Measurements from ENCODE around the gene TNS3.

Gene TNS3

GRCh38 chr7:47581804-47582763 lies at the start of gene TNS3:
TSS of gene TNS3 (minus strand) at chr7:47582111. CDS start at chr7:47439636, 142,475 bp downstream.
- Histone ChIP-seq H3K36me3 (ENCODE audit: control insufficient read depth, insufficient read depth, low read length) (no peaks in the 10 kb centered on the region), H3K9ac (ENCODE audit: low read length) (peak within 1 kb of the TSS; percentile 82), H3K4me1 (ENCODE audit: control insufficient read depth, insufficient read depth, low read length) (peaks cover 47% of the 10 kb centered on the region), H3K9me3 (ENCODE audit: control insufficient read depth, low read length) (no peaks in the 10 kb centered on the region), H3K4me3 (ENCODE audit: low read length) (peak within 1 kb of the TSS; percentile 68), H3K27me3 (ENCODE audit: control insufficient read depth, insufficient read depth, low read length) (no peaks in the 10 kb centered on the region)

- Histone ChIP-seq H3K9me3 (ENCODE audit: control insufficient read depth, low read length) (no peaks in the 10 kb centered on the region), H3K27me3 (ENCODE audit: control insufficient read depth, insufficient read depth, low read length) (no peaks in the 10 kb centered on the region), H3K4me3 (ENCODE audit: low read length) (no peak overlapping the region), H3K9ac (ENCODE audit: low read length) (no peak overlapping the region), H3K4me1 (ENCODE audit: control insufficient read depth, insufficient read depth, low read length) (peaks cover 10% of the 10 kb centered on the region), H3K36me3 (ENCODE audit: control insufficient read depth, insufficient read depth, low read length) (no peaks in the 10 kb centered on the region)
Observed at GRCh38 chr7:47631711-47632110, 49.8 kb upstream of the TNS3 start.

- H3K27me3 ChIP-seq (ENCODE audit: control insufficient read depth, insufficient read depth, low read length), result no peaks in the 10 kb centered on the region
- H3K4me3 ChIP-seq (ENCODE audit: low read length), result no peak overlapping the region
- H3K9me3 ChIP-seq (ENCODE audit: control insufficient read depth, low read length), result no peaks in the 10 kb centered on the region
- peaks cover 12% of the 10 kb centered on the region for H3K4me1 ChIP-seq (ENCODE audit: control insufficient read depth, insufficient read depth, low read length)
- H3K36me3 ChIP-seq (ENCODE audit: control insufficient read depth, insufficient read depth, low read length), result no peaks in the 10 kb centered on the region
- H3K9ac ChIP-seq (ENCODE audit: low read length), result no peak overlapping the region
Observed at GRCh38 chr7:47627580-47628283, 45.8 kb upstream of the TNS3 start.

- H3K4me3 ChIP-seq (ENCODE audit: low read length), result no peak overlapping the region
- no peaks in the 10 kb centered on the region for H3K9me3 ChIP-seq (ENCODE audit: control insufficient read depth, low read length)
- peaks cover 24% of the 10 kb centered on the region for H3K4me1 ChIP-seq (ENCODE audit: control insufficient read depth, insufficient read depth, low read length)
- no peak overlapping the region for H3K9ac ChIP-seq (ENCODE audit: low read length)
- H3K36me3 ChIP-seq (ENCODE audit: control insufficient read depth, insufficient read depth, low read length), result no peaks in the 10 kb centered on the region
- H3K27me3 ChIP-seq (ENCODE audit: control insufficient read depth, insufficient read depth, low read length), result no peaks in the 10 kb centered on the region
Observed at GRCh38 chr7:47625861-47626715, 44.2 kb upstream of the TNS3 start.

GRCh38 chr7:47624689-47625088 lies 42.8 kb upstream of the TNS3 start:
- no peaks in the 10 kb centered on the region for H3K27me3 ChIP-seq (ENCODE audit: control insufficient read depth, insufficient read depth, low read length)
- H3K4me3 ChIP-seq (ENCODE audit: low read length), result no peak overlapping the region
- no peaks in the 10 kb centered on the region for H3K36me3 ChIP-seq (ENCODE audit: control insufficient read depth, insufficient read depth, low read length)

GRCh38 chr7:47622946-47623640 lies 41.2 kb upstream of the TNS3 start:
- H3K4me3 ChIP-seq (ENCODE audit: low read length), result no peak overlapping the region
- no peak overlapping the region for H3K9ac ChIP-seq (ENCODE audit: low read length)
- no peaks in the 10 kb centered on the region for H3K27me3 ChIP-seq (ENCODE audit: control insufficient read depth, insufficient read depth, low read length)
- H3K4me1 ChIP-seq (ENCODE audit: control insufficient read depth, insufficient read depth, low read length), result peaks cover 24% of the 10 kb centered on the region
- no peaks in the 10 kb centered on the region for H3K36me3 ChIP-seq (ENCODE audit: control insufficient read depth, insufficient read depth, low read length)
- H3K9me3 ChIP-seq (ENCODE audit: control insufficient read depth, low read length), result no peaks in the 10 kb centered on the region

More at GRCh38 chr7:47624689-47625088, 42.8 kb upstream of the TNS3 start:
- H3K9ac ChIP-seq (ENCODE audit: low read length), result no peak overlapping the region
- peaks cover 24% of the 10 kb centered on the region for H3K4me1 ChIP-seq (ENCODE audit: control insufficient read depth, insufficient read depth, low read length)
- H3K9me3 ChIP-seq (ENCODE audit: control insufficient read depth, low read length), result no peaks in the 10 kb centered on the region

- Histone ChIP-seq H3K36me3 (ENCODE audit: control insufficient read depth, insufficient read depth, low read length) (no peaks in the 10 kb centered on the region), H3K4me1 (ENCODE audit: control insufficient read depth, insufficient read depth, low read length) (peaks cover 24% of the 10 kb centered on the region), H3K9me3 (ENCODE audit: control insufficient read depth, low read length) (no peaks in the 10 kb centered on the region), H3K9ac (ENCODE audit: low read length) (no peak overlapping the region), H3K4me3 (ENCODE audit: low read length) (no peak overlapping the region), H3K27me3 (ENCODE audit: control insufficient read depth, insufficient read depth, low read length) (no peaks in the 10 kb centered on the region)
Observed at GRCh38 chr7:47622586-47622945, 40.7 kb upstream of the TNS3 start.

- Histone ChIP-seq H3K9me3 (ENCODE audit: control insufficient read depth, low read length) (no peaks in the 10 kb centered on the region), H3K36me3 (ENCODE audit: control insufficient read depth, insufficient read depth, low read length) (no peaks in the 10 kb centered on the region), H3K9ac (ENCODE audit: low read length) (no peak overlapping the region), H3K4me3 (ENCODE audit: low read length) (no peak overlapping the region), H3K27me3 (ENCODE audit: control insufficient read depth, insufficient read depth, low read length) (no peaks in the 10 kb centered on the region), H3K4me1 (ENCODE audit: control insufficient read depth, insufficient read depth, low read length) (peaks cover 24% of the 10 kb centered on the region)
Observed at GRCh38 chr7:47621979-47622561, 40.2 kb upstream of the TNS3 start.

GRCh38 chr7:47621347-47621746 lies 39.4 kb upstream of the TNS3 start:
- Histone ChIP-seq H3K4me3 (ENCODE audit: low read length) (no peak overlapping the region), H3K9me3 (ENCODE audit: control insufficient read depth, low read length) (no peaks in the 10 kb centered on the region), H3K27me3 (ENCODE audit: control insufficient read depth, insufficient read depth, low read length) (no peaks in the 10 kb centered on the region), H3K36me3 (ENCODE audit: control insufficient read depth, insufficient read depth, low read length) (no peaks in the 10 kb centered on the region), H3K4me1 (ENCODE audit: control insufficient read depth, insufficient read depth, low read length) (peaks cover 24% of the 10 kb centered on the region), H3K9ac (ENCODE audit: low read length) (no peak overlapping the region)

- Histone ChIP-seq H3K9me3 (ENCODE audit: control insufficient read depth, low read length) (no peaks in the 10 kb centered on the region), H3K4me3 (ENCODE audit: low read length) (no peak overlapping the region), H3K36me3 (ENCODE audit: control insufficient read depth, insufficient read depth, low read length) (no peaks in the 10 kb centered on the region), H3K4me1 (ENCODE audit: control insufficient read depth, insufficient read depth, low read length) (peaks cover 24% of the 10 kb centered on the region), H3K9ac (ENCODE audit: low read length) (no peak overlapping the region), H3K27me3 (ENCODE audit: control insufficient read depth, insufficient read depth, low read length) (no peaks in the 10 kb centered on the region)
Observed at GRCh38 chr7:47619806-47620205, 37.9 kb upstream of the TNS3 start.

GRCh38 chr7:47617131-47617530 lies 35.2 kb upstream of the TNS3 start:
- no peak overlapping the region for H3K9ac ChIP-seq (ENCODE audit: low read length)
- no peak overlapping the region for H3K4me3 ChIP-seq (ENCODE audit: low read length)
- H3K4me1 ChIP-seq (ENCODE audit: control insufficient read depth, insufficient read depth, low read length), result peaks cover 8% of the 10 kb centered on the region
- H3K36me3 ChIP-seq (ENCODE audit: control insufficient read depth, insufficient read depth, low read length), result no peaks in the 10 kb centered on the region
- no peaks in the 10 kb centered on the region for H3K27me3 ChIP-seq (ENCODE audit: control insufficient read depth, insufficient read depth, low read length)
- H3K9me3 ChIP-seq (ENCODE audit: control insufficient read depth, low read length), result no peaks in the 10 kb centered on the region
